A549 (cell line): ENCODE data around the gene TCAF1. TPM values are rescaled to one million over a fixed set of nuclear protein-coding genes. Genes with fewer than 3 reads are reported as not detected.

Experiments
- ATAC-seq, 2 experiments: fragments of 200-7000 bp in 1 of 2; fragments of >200 bp in 1 of 2; cut with Nextera tagmentation in 1 of 2; cut with Tn5 transposase in 1 of 2; 3 replicates each; pipeline versions ENCODE4 v1.8.0 to v1.9.1; 2018 to 2020; ENCODE audit warnings: mild to moderate bottlenecking in 1 of 2, moderate library complexity in 1 of 2
- CTCF ChIA-PET: fragments of 300-600 bp; sonication (Branson Sonifier 250); formaldehyde crosslinking; extraction: SDS; loops from one replicate; lab custom pipeline; 2021; ENCODE audit warnings: antibody characterized with exemption, inconsistent platforms; lab: Yijun Ruan, JAX
- POLR2A ChIA-PET: fragments of 350-600 bp; formaldehyde crosslinking; extraction: SDS; loops from one replicate; lab custom pipeline; 2021; ENCODE audit warnings: antibody characterized with exemption, inconsistent platforms; lab: Yijun Ruan, JAX
- DNase-seq, 2 experiments: peaks; one replicate each; pipeline versions ENCODE4 v3.0.0 to v3.0.0-alpha.2; 2011 to 2016; ENCODE audit warnings: low read depth in 1 of 2, low spot score in 1 of 2
- FAIRE-seq: peaks from 2 replicates; lab custom pipeline; 2011; peaks lifted over from hg19 to GRCh38; lab: Jason Lieb, UNC
- H3K27ac ChIP-seq, 2 experiments: fragments of >200 bp; sonication (Bioruptor Twin); formaldehyde crosslinking; 3 replicates each; pipeline ENCODE4 v1.5.1; 2016 to 2017
- H3K4me1 ChIP-seq: fragments of >200 bp; sonication (Bioruptor Twin); formaldehyde crosslinking; 3 replicates; pipeline ENCODE4 v1.6.1; 2016
- H3K4me2 ChIP-seq: fragments of >200 bp; sonication (Bioruptor Twin); formaldehyde crosslinking; 3 replicates; pipeline ENCODE4 v1.6.1; 2016
- H3K4me3 ChIP-seq: fragments of >200 bp; sonication (Bioruptor Twin); formaldehyde crosslinking; 3 replicates; pipeline ENCODE4 v1.5.1; 2016
- H3K9me3 ChIP-seq: fragments of >200 bp; sonication (Bioruptor Twin); formaldehyde crosslinking; 3 replicates; pipeline ENCODE4 v1.6.1; 2016
- CBX2 ChIP-seq: fragments of 200-600 bp; sonication (generic); IDR thresholded peaks from 2 replicates; pipeline ENCODE4 v1.6.1; 2016; ENCODE audit warnings: low read depth, mild to moderate bottlenecking, borderline replicate concordance
- CBX8 ChIP-seq: fragments of 200-600 bp; sonication (generic); IDR thresholded peaks from 2 replicates; pipeline ENCODE4 v1.6.1; 2016
- CHD4 ChIP-seq: fragments of 200-600 bp; sonication (generic); IDR thresholded peaks from 2 replicates; pipeline ENCODE4 v1.6.1; 2016; ENCODE audit warnings: antibody characterized with exemption, mild to moderate bottlenecking, borderline replicate concordance
- E2F6 ChIP-seq: IDR thresholded peaks from 2 replicates; pipeline ENCODE4 v1.6.1; 2012; ENCODE audit warnings: low read depth, borderline replicate concordance
- EHMT2 ChIP-seq: fragments of 200-600 bp; sonication (generic); IDR thresholded peaks from 2 replicates; pipeline ENCODE4 v1.6.1; 2016; ENCODE audit warnings: antibody characterized with exemption, low read depth, mild to moderate bottlenecking, moderate library complexity
- EP300 ChIP-seq, 2 experiments: fragments of >200 bp; sonication (Bioruptor Twin); formaldehyde crosslinking; IDR thresholded peaks; 2 replicates in 1 of 2; 3 replicates in 1 of 2; pipeline ENCODE4 v1.6.1; 2016 to 2017
- ESRRA ChIP-seq: fragments of 150-350 bp; IDR thresholded peaks from 2 replicates; pipeline ENCODE4 v1.6.1; 2014; ENCODE audit warnings: mild to moderate bottlenecking, low read length, borderline replicate concordance
- FOSL2 ChIP-seq, 2 experiments: fragments of 450-650 bp in 1 of 2; fragments of >200 bp in 1 of 2; sonication (Bioruptor Twin) in 1 of 2; formaldehyde crosslinking; IDR thresholded peaks; 2 replicates each; pipeline versions ENCODE4 v1.5.0 to v1.6.1; 2016 to 2020; ENCODE audit warnings: mild to moderate bottlenecking in 1 of 2, moderate library complexity in 1 of 2
- HEYL ChIP-seq: fragments of 250-450 bp; sonication (Bioruptor Pico); IDR thresholded peaks from 2 replicates; pipeline ENCODE4 v1.8.0; 2021; ENCODE audit warnings: mild to moderate bottlenecking, moderate library complexity
- HMGXB4 ChIP-seq: fragments of 250-450 bp; sonication (Bioruptor Pico); IDR thresholded peaks from 2 replicates; pipeline ENCODE4 v1.5.0; 2021; ENCODE audit warnings: mild to moderate bottlenecking, moderate library complexity, borderline replicate concordance
- HOXB13 ChIP-seq: fragments of 250-450 bp; sonication (Bioruptor Pico); IDR thresholded peaks from 2 replicates; pipeline ENCODE4 v1.5.0; 2020; ENCODE audit warnings: low read depth, mild to moderate bottlenecking, moderate library complexity
- HOXB5 ChIP-seq: fragments of 250-450 bp; sonication (Bioruptor Pico); IDR thresholded peaks from 2 replicates; pipeline ENCODE4 v1.5.0; 2020; ENCODE audit warnings: mild to moderate bottlenecking, moderate library complexity
- KDM1A ChIP-seq: fragments of 200-600 bp; sonication (generic); IDR thresholded peaks from 2 replicates; pipeline ENCODE4 v1.6.1; 2016; ENCODE audit warnings: low read depth, mild to moderate bottlenecking
- KDM5A ChIP-seq: fragments of 200-600 bp; sonication (generic); IDR thresholded peaks from 2 replicates; pipeline ENCODE4 v1.6.1; 2016; ENCODE audit warnings: antibody characterized with exemption, mild to moderate bottlenecking
- MAZ ChIP-seq: fragments of 150-350 bp; IDR thresholded peaks from 2 replicates; pipeline ENCODE4 v1.6.1; 2014; ENCODE audit warnings: antibody characterized with exemption, low read depth, low read length, borderline replicate concordance
- NFE2L2 ChIP-seq: fragments of 150-350 bp; conservative IDR thresholded peaks from 2 replicates; pipeline ENCODE4 v1.6.1; 2014; ENCODE audit warnings: low read length
- NPAS2 ChIP-seq: fragments of 250-450 bp; sonication (Bioruptor Pico); IDR thresholded peaks from 2 replicates; pipeline ENCODE4 v1.8.0; 2022; ENCODE audit warnings: mild to moderate bottlenecking, moderate library complexity, borderline replicate concordance
- NR3C1 ChIP-seq: fragments of >200 bp; sonication (Bioruptor Twin); formaldehyde crosslinking; IDR thresholded peaks from 3 replicates; pipeline ENCODE4 v1.6.1; 2017
- RAD21 ChIP-seq, 2 experiments: fragments of >200 bp in 1 of 2; sonication (Bioruptor Twin) in 1 of 2; formaldehyde crosslinking in 1 of 2; IDR thresholded peaks in 1 of 2; conservative IDR thresholded peaks in 1 of 2; 2 replicates in 1 of 2; 3 replicates in 1 of 2; pipeline ENCODE4 v1.6.1; 2012 to 2018; ENCODE audit warnings: inconsistent platforms in 1 of 2
- RARB ChIP-seq: fragments of 250-450 bp; sonication (Bioruptor Pico); IDR thresholded peaks from 2 replicates; pipeline ENCODE4 v1.8.0; 2021; ENCODE audit warnings: mild to moderate bottlenecking, moderate library complexity
- RCOR1 ChIP-seq: fragments of 150-350 bp; IDR thresholded peaks from 2 replicates; pipeline ENCODE4 v1.6.1; 2014; ENCODE audit warnings: antibody characterized with exemption, low read length, low read depth
- REST ChIP-seq: fragments of 200-600 bp; sonication (generic); IDR thresholded peaks from 2 replicates; pipeline ENCODE4 v1.6.1; 2016; ENCODE audit warnings: antibody characterized with exemption, mild to moderate bottlenecking, moderate library complexity
- RFX5 ChIP-seq: fragments of 450-650 bp; IDR thresholded peaks from 2 replicates; pipeline ENCODE4 v1.7.1; 2014; ENCODE audit warnings: antibody characterized with exemption, mild to moderate bottlenecking, moderate library complexity
- TP53 ChIP-seq: fragments of 250-450 bp; sonication (Bioruptor Pico); IDR thresholded peaks from 2 replicates; pipeline ENCODE4 v1.5.0; 2021; ENCODE audit warnings: mild to moderate bottlenecking, moderate library complexity
- ZC3H11A ChIP-seq: fragments of 450-650 bp; IDR thresholded peaks from 2 replicates; pipeline ENCODE4 v1.6.1; 2014; ENCODE audit warnings: antibody characterized with exemption, mild to moderate bottlenecking
- ZFP36 ChIP-seq: fragments of 450-650 bp; IDR thresholded peaks from 2 replicates; pipeline ENCODE4 v1.6.1; 2014; ENCODE audit warnings: borderline replicate concordance; ENCODE audit not compliant: partially characterized antibody
- ZSCAN20 ChIP-seq: fragments of 250-450 bp; sonication (Bioruptor Pico); IDR thresholded peaks from 2 replicates; pipeline ENCODE4 v1.8.0; 2022; ENCODE audit warnings: mild to moderate bottlenecking, moderate library complexity
- WGBS: methylation state at CpG from one replicate; pipeline ENCODE4 v1.1.6; 2017; ENCODE audit errors: missing lambda C conversion rate; 5-methylcytosine and 5-hydroxymethylcytosine counted together
- polyA plus RNA-seq, 4 experiments: library from polyadenylated mRNA; depleted of rRNA in 3 of 4; stranded (reverse); fragments of >200 nt; fragmentation: RNase III in 1 of 4; extraction: RNeasy Plus Mini Kit Qiagen cat#74134 plus additional on column Dnase treatment in 1 of 4; gene quantifications; 2 replicates in 3 of 4; 3 replicates in 1 of 4; pipeline ENCODE4 v1.2.3, GENCODE V29; 2011 to 2017
- TF ChIP-seq, protein P1 (sequence below): fragments of >200 bp; sonication (Bioruptor Twin); formaldehyde crosslinking; IDR thresholded peaks from 3 replicates; pipeline ENCODE4 v1.6.1; 2016

Gene TCAF1
- polyA plus RNA-seq, 2 of the 4 experiments (the other 2 are of a cell fraction) = 26.4 to 32.7 TPM

GRCh38 chr7:143945423-143945822 is 43.4 kb upstream of the TCAF1 start:
- POLR2A ChIA-PET = no interaction called here
- Histone ChIP-seq H3K9me3 (no peaks in the 10 kb centered on the region; the same call in 2 of the 3 replicates), H3K4me2 (no peak overlapping the region), H3K4me3 (no peak overlapping the region), H3K27ac (no peak overlapping the region), H3K4me1 (no peaks in the 10 kb centered on the region)
- ATAC-seq (no peak), DNase-seq (no peak), FAIRE-seq (peak; percentile 43)
- 64% methylated on average over 4 of the region's 4 CpGs for WGBS
- TF ChIP-seq MAZ = no peak
- no peak for TF ChIP-seq ZFP36
- TF ChIP-seq ZC3H11A = no peak
- TF ChIP-seq, protein P1, sequence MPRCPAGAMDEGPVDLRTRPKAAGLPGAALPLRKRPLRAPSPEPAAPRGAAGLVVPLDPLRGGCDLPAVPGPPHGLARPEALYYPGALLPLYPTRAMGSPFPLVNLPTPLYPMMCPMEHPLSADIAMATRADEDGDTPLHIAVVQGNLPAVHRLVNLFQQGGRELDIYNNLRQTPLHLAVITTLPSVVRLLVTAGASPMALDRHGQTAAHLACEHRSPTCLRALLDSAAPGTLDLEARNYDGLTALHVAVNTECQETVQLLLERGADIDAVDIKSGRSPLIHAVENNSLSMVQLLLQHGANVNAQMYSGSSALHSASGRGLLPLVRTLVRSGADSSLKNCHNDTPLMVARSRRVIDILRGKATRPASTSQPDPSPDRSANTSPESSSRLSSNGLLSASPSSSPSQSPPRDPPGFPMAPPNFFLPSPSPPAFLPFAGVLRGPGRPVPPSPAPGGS = no peak
- TF ChIP-seq NR3C1 = no peak
- TF ChIP-seq ESRRA = no peak
- TF ChIP-seq HOXB5 (CRISPR knock-in tag) = no peak
- no peak for TF ChIP-seq ZSCAN20 (CRISPR knock-in tag)
- TF ChIP-seq KDM1A = no peak
- TF ChIP-seq HMGXB4 = no peak
- no peak for TF ChIP-seq RARB (CRISPR knock-in tag)
- TF ChIP-seq RCOR1 = no peak
- TF ChIP-seq NFE2L2 = no peak
- CTCF ChIA-PET = no interaction called here

- Histone ChIP-seq H3K9me3 (no peaks in the 10 kb centered on the region), H3K4me2 (no peak overlapping the region), H3K4me1 (no peaks in the 10 kb centered on the region), H3K4me3 (no peak overlapping the region), H3K27ac (no peak overlapping the region)
- DNase-seq (no peak), ATAC-seq (no peak), FAIRE-seq (no peak)
- ChIA-PET POLR2A (no interaction called here), CTCF (no interaction called here)
- TF ChIP-seq KDM5A = no peak
- no peak for TF ChIP-seq CHD4
- TF ChIP-seq NPAS2 (CRISPR knock-in tag) = no peak
- TF ChIP-seq RCOR1 = no peak
- TF ChIP-seq CBX8 = no peak
- TF ChIP-seq EHMT2 = no peak
- no peak for TF ChIP-seq RFX5
- TF ChIP-seq HOXB13 = no peak
- TF ChIP-seq ZFP36 = no peak
- TF ChIP-seq EP300 (IDR thresholded peaks at IDR 0.05) = no peak
- TF ChIP-seq CBX2 = no peak
- TF ChIP-seq REST = no peak
- TF ChIP-seq, protein P1 = no peak
- no peak for TF ChIP-seq FOSL2 (IDR thresholded peaks at IDR 0.05)
- no peak for TF ChIP-seq FOSL2 (CRISPR knock-in tag; IDR thresholded peaks at IDR 0.05)
- TF ChIP-seq E2F6 = no peak
- no peak for TF ChIP-seq RAD21 (conservative IDR thresholded peaks at IDR 0.05 in 1 of 2, IDR thresholded peaks at IDR 0.05 in 1 of 2)
- no peak for TF ChIP-seq TP53 (CRISPR knock-in tag)
- TF ChIP-seq HEYL = no peak
- TF ChIP-seq NR3C1 = no peak
- WGBS = 38% methylated on average over 5 of the region's 5 CpGs
Observed at GRCh38 chr7:143938379-143939243, 36.6 kb upstream of the TCAF1 start.
